ENCODE results near the gene ATP9B.

DNA sequence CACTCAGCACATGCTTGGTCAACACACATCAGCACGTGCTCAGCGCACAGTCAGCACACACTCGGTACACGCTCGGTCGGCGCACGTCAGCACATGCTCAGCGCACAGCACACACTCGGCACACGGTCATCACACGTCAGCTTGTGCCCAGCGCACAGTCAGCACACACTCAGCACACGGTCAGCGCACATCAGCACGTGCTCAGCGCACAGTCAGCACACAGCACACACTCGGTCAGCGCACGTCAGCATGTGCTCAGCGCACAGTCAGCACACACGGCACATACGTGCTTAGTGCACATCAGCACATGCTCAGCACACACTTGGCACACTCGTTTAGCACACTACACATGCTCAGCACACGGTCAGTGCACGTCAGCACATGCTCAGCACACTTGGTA, 276.8 kb downstream of the ATP9B start:
- TF ChIP-seq, protein P1, sequence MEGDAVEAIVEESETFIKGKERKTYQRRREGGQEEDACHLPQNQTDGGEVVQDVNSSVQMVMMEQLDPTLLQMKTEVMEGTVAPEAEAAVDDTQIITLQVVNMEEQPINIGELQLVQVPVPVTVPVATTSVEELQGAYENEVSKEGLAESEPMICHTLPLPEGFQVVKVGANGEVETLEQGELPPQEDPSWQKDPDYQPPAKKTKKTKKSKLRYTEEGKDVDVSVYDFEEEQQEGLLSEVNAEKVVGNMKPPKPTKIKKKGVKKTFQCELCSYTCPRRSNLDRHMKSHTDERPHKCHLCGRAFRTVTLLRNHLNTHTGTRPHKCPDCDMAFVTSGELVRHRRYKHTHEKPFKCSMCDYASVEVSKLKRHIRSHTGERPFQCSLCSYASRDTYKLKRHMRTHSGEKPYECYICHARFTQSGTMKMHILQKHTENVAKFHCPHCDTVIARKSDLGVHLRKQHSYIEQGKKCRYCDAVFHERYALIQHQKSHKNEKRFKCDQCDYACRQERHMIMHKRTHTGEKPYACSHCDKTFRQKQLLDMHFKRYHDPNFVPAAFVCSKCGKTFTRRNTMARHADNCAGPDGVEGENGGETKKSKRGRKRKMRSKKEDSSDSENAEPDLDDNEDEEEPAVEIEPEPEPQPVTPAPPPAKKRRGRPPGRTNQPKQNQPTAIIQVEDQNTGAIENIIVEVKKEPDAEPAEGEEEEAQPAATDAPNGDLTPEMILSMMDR (IDR thresholded peaks at IDR 0.05) = no peak
- TF ChIP-seq EZH2phosphoT487 (IDR thresholded peaks at IDR 0.05) (no peak), EZH2 (IDR thresholded peaks at IDR 0.05) (no peak)
